SH-SY5Y (cell line): ENCODE data around the gene SPEN.

ENCODE experiments used
- GATA2 ChIP-seq: IDR thresholded peaks from 2 replicates; pipeline ENCODE4 v1.6.1; 2011; ENCODE audit warnings: mild to moderate bottlenecking, low read depth, low read length
- GATA3 ChIP-seq: IDR thresholded peaks from 2 replicates; pipeline ENCODE4 v1.6.1; 2011; ENCODE audit warnings: low read depth, mild to moderate bottlenecking, low read length, moderate library complexity

DNA sequence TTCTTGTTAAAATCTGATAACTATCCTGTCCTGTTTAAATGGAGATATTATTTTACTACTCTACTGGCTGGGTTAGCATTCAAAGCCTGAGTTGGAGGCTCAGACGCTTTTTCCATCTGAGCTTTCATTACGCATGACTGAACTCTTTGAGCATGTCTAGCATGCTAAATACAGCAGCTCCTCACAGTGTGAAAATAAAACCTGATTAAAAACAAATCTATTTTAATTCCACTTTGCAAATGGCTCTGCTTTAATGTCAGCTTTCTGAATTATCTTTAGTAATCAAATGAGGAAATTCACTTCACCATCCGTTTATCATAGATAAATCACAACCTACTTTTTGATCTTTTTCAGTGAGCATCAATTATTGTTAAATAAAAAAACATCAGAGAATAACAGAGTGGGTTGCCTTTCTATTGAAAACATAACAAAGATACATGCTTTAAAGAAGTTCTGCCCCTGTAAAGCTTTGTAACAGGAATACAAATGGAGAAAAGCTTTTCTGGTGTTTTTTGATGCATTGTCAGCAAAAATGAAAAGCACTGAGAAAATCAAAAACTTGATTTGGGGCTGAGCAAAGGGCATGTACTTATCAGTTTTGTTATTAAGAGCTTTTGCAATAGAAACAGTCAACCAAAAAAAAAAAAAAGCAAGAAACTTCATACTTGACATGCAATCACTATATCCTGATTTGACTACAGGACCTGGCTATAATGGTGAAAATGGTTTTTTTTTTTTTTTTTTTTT, 3.5 kb upstream of the SPEN start:
- TF ChIP-seq GATA2: no peak
- TF ChIP-seq GATA3: no peak
